Coronary artery (tissue), 2 donors: ENCODE data around the gene CNRIP1.

Experiments used
- DNase-seq: peaks from one replicate; pipeline ENCODE4 v3.0.0-alpha.2; 2017; ENCODE audit warnings: low spot score
- H3K27ac ChIP-seq, 2 donors: fragments of 200-600 bp; sonication (generic); one replicate each; pipeline ENCODE4 v1.5.1; 2016 to 2019
- H3K4me3 ChIP-seq: fragments of 200-600 bp; sonication (generic); 2 replicates; pipeline ENCODE4 v1.5.1; 2016; ENCODE audit warnings: mild to moderate bottlenecking, moderate library complexity
- CTCF ChIP-seq: fragments of 200-600 bp; sonication (generic); IDR thresholded peaks from one replicate; pipeline ENCODE4 v1.5.1; 2019; ENCODE audit warnings: antibody characterized with exemption

The CNRIP1 gene

DNA sequence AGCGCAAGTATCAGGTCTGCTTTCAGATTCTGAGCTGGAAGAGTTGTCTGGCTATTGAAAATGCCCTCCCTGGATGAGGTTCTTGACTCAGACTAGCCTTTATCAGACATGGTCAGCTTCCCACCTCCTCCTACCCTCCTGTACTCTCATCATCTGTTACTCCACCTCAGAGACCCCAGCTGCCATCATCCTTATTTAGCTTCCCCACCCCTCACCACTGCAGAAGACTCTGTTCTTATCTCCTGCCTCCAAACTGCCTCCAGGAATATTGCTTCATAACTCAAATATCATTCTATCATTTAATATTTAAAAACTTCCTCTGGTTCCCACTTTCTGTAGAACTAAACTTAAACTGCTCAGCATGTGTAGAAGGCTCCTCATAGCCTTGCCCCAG is 36.3 kb downstream of the CNRIP1 start:
- Histone ChIP-seq H3K27ac (no peak overlapping the region), H3K4me3 (no peak overlapping the region)
- DNase-seq = no peak
- TF ChIP-seq CTCF = no peak

DNA sequence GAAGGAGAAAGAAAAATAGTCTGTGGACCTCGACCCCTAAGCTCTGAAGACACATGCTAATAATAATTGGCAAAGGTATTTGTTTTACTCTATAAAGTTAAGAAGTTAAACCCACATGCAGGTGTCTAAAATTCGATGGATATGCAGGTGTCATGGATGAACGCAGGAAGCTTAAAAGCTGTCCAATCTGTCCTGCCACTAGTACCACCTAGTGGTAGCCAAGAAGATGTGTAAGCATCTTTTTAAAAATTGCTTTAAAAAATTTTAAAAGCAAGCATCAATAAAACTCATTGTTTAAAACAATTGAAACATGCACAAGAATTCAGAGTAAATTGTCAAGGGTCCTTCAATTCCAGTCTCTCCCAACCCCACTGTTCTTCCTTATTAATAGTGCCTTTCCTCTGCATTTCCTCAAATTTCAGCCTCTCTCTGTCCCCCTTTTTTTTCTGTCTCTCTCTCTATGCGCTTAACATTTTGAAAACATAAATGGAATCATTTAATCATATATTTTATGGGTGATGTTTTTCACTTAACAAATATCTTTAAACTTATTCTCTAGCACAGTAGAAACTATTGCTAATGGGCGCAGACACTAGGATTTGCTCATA is 36.8 kb downstream of the CNRIP1 start:
- Histone ChIP-seq H3K4me3 (no peak overlapping the region), H3K27ac (no peak overlapping the region)
- DNase-seq = no peak
- TF ChIP-seq CTCF = peak; percentile 43

DNA sequence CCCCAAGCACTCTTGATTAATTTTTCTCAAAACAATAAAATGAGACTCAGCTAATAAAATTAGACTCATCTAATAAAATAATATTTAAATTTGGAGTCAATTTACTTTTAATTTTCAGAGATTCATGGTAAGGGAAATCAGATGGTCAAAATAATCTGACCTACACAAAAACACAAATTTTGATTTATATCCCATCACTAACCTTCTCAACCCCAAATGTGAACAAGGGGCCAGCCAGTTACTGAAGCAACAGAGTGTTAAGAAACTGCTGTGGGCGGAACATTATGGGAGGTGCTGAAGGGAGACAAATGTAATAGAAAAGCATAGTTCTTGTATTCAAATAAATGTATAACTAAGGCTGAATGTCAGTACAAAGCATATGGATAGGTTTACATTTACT is 39.0 kb downstream of the CNRIP1 start:
- Histone ChIP-seq H3K4me3 (no peak overlapping the region), H3K27ac (no peak overlapping the region)
- DNase-seq = no peak
- TF ChIP-seq CTCF = no peak

DNA sequence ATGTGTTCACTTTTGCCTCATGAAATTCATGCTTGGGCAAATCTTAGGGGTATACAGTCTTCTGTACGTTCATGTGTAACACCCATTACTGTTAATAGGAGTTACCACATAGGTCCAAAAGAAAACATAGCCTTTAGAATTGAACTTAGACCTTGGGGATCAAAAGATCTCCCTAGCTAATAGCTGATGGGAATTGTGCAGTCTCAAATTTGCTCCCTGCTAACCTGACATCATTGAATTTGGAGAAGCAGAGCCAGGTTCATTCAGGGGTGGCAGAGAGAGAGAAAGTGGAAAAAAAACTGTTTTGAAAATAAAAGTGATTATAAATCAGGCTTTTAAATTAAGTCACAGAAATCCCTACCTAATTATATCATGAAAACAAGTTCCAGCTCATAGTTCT is 39.4 kb downstream of the CNRIP1 start:
- no peak for TF ChIP-seq CTCF
- no peak overlapping the region for H3K27ac ChIP-seq
- DNase-seq = no peak
- no peak overlapping the region for H3K4me3 ChIP-seq

GRCh38 chr2:68279691-68280090 is 40.1 kb downstream of the CNRIP1 start:
- Histone ChIP-seq H3K4me3 (no peak overlapping the region), H3K27ac (no peak overlapping the region)
- TF ChIP-seq CTCF = no peak
- no peak for DNase-seq

DNA sequence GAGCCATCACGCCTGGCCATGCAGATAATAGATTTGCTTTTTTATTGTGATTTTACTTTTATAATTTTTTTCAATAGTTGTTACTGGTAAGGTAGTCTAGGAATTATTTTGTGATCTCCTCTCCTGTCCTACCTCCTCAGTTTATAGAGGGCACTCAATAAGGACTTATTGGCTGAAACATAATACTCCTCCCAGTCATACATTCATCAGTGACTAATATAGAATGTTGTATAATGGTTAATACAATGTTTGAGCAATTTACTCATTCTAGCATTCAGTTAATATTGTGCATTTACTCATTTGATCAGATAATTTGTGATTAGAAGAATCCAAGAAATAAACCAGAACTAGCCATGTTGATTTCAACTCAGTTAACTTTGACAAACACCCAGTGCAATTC is 41.6 kb downstream of the CNRIP1 start:
- Histone ChIP-seq H3K27ac (no peak overlapping the region), H3K4me3 (no peak overlapping the region)
- DNase-seq = no peak
- TF ChIP-seq CTCF = no peak

- no peak for TF ChIP-seq CTCF
- no peak overlapping the region for H3K27ac ChIP-seq
- no peak overlapping the region for H3K4me3 ChIP-seq
- no peak for DNase-seq
These were observed 45.7 kb downstream of the CNRIP1 start for GRCh38 chr2:68274022-68274421.
